IPS-15b (cell line): ENCODE measurements around the gene ENTPD8.
A peak's percentile ranks its signal among the peaks of the same experiment; 100 is the strongest.

Experiments
- H3K27me3 ChIP-seq: one replicate; pipeline ENCODE4 v1.6.1; 2013; ENCODE audit warnings: low read length; ENCODE audit not compliant: control insufficient read depth, insufficient read depth
- H3K36me3 ChIP-seq: one replicate; pipeline ENCODE4 v1.6.1; 2013; ENCODE audit warnings: low read length; ENCODE audit not compliant: control insufficient read depth, insufficient read depth
- H3K4me1 ChIP-seq: one replicate; pipeline ENCODE4 v1.6.1; 2013; ENCODE audit warnings: mild to moderate bottlenecking, low read length; ENCODE audit not compliant: control insufficient read depth, insufficient read depth
- H3K4me3 ChIP-seq: one replicate; pipeline ENCODE4 v1.5.1; 2013; ENCODE audit warnings: low read depth, low read length
- H3K9ac ChIP-seq: one replicate; pipeline ENCODE4 v1.6.1; 2013; ENCODE audit warnings: low read depth, mild to moderate bottlenecking, low read length
- H3K9me3 ChIP-seq: one replicate; pipeline ENCODE4 v1.6.1; 2013; ENCODE audit warnings: mild to moderate bottlenecking, low read length; ENCODE audit not compliant: control insufficient read depth, insufficient read depth

ENTPD8 gene, protein sequence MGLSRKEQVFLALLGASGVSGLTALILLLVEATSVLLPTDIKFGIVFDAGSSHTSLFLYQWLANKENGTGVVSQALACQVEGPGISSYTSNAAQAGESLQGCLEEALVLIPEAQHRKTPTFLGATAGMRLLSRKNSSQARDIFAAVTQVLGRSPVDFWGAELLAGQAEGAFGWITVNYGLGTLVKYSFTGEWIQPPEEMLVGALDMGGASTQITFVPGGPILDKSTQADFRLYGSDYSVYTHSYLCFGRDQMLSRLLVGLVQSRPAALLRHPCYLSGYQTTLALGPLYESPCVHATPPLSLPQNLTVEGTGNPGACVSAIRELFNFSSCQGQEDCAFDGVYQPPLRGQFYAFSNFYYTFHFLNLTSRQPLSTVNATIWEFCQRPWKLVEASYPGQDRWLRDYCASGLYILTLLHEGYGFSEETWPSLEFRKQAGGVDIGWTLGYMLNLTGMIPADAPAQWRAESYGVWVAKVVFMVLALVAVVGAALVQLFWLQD

DNA sequence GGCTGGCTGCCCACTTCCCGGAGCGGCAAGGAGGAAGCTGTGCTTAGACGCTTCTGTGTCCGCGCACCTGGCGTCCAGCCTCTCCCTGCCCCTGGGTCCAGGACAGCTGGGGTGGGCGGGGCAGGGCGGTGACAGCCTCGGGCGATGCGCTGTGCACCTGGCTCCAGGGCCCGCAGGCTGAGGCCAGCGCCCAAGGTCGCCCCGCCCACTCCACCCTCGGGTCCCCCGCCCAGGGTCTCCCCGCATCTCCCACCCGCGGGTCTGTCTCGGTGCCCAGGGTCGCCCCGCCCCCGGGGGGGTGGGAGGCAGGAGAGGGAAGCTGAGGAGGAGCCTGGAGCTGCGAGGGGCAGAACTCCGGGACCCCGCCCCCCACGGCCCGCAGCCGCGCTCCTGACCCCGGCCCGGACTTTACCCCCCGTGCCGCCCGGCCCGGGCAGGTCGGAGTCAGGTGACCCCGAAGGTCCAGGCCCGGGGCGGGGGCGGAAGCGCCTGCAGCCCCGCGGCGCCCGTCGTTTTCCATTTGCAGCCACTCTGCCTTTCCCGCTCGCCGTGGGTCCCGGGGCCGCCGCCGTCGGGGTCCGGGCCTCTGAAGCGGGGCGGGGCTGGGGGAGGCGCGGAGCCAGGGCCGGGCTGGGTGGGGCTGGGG lies at the start of gene ENTPD8:
Gene ENTPD8, minus strand, starts transcription at position 69 of the 646 bp plus-strand sequence. CDS start 3,072 bp downstream, outside the sequence.
- Histone ChIP-seq H3K4me3 (peak within 1 kb of the TSS; percentile 32), H3K36me3 (no peaks in the 10 kb centered on the region), H3K9me3 (no peaks in the 10 kb centered on the region), H3K4me1 (peaks cover 3% of the 10 kb centered on the region), H3K27me3 (no peaks in the 10 kb centered on the region), H3K9ac (no peak within 1 kb of the TSS)

DNA sequence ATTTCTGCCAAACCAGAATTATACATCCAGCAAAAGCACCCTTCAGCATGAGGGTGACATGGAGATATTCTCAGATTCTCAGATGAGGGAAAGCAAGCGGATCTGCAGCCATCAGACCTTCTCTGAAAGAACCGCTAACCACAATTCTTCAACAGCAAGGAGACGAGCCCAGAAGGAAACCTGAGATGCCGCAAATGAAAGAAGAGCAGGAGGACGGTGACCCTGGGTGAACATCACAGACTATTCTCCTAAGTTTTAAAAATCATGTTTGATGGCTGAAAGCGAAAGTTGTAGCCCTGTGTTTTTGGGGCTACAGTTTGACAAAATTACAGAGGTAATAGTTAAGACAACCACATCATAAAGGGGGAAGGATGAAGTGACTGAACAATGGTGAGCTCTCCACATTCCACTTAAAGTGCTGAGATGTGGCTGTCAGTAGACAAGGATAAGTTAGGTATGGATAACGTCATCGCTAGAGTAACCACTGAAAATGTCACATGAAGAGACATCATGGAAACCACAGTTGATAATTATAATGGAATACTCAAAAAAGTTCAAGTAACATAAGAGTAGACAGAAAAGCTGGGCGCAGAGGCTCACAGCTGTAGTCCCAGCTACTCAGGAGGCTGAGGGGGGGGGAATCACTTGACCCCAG lies 49.5 kb upstream of the ENTPD8 start:
- no peaks in the 10 kb centered on the region for H3K27me3 ChIP-seq
- H3K36me3 ChIP-seq = no peaks in the 10 kb centered on the region
- H3K9me3 ChIP-seq = no peaks in the 10 kb centered on the region
- no peak overlapping the region for H3K9ac ChIP-seq
- H3K4me1 ChIP-seq = no peaks in the 10 kb centered on the region
- H3K4me3 ChIP-seq = no peak overlapping the region

DNA sequence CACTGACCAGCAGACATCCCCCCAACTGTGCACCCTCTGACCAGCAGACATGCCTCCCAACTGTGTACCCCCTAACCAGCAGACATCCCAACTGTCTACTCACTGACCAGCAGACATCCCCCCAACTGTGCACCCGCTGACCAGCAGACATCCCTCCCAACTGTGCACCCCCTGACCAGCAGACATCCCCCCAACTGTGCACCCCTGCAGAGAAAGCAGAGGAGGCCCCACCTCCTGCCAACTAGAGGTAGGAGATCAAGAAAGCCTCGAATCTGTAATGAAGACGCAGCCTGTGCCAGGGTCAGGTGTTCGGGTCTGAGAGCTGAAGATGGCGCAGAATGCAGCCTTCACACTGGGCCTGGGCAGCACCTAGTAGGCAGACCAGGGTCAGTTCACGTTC lies 47.7 kb upstream of the ENTPD8 start:
- Histone ChIP-seq H3K4me1 (no peaks in the 10 kb centered on the region), H3K27me3 (no peaks in the 10 kb centered on the region), H3K9me3 (no peaks in the 10 kb centered on the region), H3K36me3 (no peaks in the 10 kb centered on the region), H3K4me3 (no peak overlapping the region), H3K9ac (no peak overlapping the region)

DNA sequence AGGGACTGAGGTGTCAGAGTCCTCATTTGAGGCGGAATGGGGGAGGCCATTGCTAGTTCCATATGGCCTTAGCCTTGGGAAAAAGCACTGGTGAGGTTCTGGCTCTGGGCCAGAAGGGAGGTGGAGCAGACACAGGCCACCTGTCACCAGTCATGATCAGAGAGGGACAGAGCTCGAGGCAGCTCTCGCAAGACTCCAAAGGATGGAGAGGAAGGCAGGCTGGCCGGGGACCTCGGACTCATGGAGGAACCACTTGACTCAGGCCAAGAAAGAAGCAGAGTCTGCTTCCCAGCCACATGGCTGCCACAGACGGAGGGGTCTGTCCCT lies 47.1 kb upstream of the ENTPD8 start:
- Histone ChIP-seq H3K4me1 (no peaks in the 10 kb centered on the region), H3K4me3 (no peak overlapping the region), H3K27me3 (no peaks in the 10 kb centered on the region), H3K36me3 (no peaks in the 10 kb centered on the region), H3K9ac (no peak overlapping the region), H3K9me3 (no peaks in the 10 kb centered on the region)

DNA sequence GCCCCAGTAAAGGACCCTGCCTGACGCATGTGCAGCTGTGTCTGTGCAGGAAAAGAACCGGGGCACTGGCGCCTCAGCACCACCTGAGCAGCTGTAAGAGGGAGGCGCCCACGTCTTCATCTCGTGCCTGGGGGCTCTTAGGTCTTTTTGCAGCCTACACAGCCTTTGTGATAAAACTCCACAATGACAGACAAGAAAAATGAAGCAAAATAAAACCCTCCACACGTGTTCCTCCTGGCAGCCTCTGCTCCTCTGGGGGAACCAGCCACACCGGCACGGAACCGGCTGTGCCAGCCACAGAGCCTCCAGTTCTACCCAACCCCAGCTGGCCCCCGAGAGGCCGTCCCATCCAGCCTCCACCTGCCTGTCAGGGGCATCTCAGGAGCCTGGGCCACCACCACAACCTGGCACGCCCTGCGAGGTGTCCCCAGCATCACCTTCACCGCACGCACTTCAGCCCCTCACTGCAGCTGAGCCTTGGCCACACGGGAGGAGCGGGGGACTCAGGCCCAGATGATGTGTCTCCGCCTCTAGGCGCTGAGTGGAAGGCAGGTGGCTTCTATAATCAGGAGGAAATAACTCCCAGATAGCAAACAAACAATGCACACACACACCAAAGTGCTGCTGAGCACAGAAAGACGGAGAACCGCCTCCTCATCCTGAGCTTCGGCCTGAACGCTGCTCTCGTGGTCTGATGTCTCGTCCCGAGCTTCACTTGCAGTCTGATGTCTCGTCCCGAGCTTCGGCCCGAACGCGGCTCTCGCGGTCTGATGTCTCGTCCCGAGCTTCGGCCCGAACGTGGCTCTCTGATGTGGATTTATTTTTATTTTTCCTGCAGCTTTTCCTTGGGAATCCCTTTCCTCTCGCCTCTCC lies 46.5 kb upstream of the ENTPD8 start:
- H3K4me1 ChIP-seq = no peaks in the 10 kb centered on the region
- no peak overlapping the region for H3K4me3 ChIP-seq

DNA sequence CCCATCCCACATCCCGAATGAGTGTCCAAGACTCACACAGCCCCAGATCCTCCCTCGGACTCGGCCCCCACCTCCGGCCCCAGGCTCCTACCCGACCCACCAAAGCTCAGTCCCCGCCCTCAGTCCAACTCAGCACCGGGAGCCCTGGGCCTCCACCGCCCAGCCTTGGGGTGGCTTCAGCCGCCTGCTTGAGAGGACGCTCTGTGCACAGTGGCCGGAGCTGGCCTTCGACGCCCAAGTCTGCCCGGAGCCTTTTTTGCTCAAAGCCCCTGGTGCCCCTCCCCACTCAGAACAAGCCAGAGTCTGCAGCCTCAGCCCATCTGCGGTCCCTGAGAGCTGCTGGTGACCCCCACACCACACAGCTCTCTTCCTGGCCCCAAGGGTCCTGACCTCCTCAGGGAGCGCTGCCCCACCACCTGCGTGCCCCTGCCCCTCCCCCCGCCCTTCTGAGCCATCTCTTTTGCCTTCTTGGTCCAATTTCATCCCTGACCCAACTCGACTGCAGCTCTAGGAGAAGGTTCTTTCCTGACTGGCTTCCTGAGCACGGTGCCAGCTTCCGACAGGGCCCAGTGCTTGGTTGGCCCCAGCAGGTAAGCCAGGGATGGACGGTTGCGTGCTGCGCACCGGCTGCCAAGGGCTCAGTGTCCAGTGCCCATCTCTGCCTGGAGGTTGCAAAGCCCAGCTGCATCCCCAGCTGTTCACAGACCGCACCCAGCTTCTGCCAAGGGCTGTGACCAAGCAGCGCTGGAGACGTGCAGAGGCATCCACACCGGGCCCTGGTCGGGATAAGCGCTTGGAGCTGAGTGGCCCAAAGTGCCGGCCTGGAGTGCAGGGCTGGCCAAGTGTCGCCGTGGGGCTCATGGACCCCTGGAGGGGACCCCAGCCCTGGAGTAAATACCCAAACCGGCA lies 45.6 kb upstream of the ENTPD8 start:
- Histone ChIP-seq H3K27me3 (no peaks in the 10 kb centered on the region), H3K9ac (no peak overlapping the region), H3K9me3 (no peaks in the 10 kb centered on the region), H3K4me1 (no peaks in the 10 kb centered on the region), H3K4me3 (no peak overlapping the region), H3K36me3 (no peaks in the 10 kb centered on the region)

More for the DNA sequence above, 46.5 kb upstream of the ENTPD8 start:
- no peak overlapping the region for H3K9ac ChIP-seq
- H3K36me3 ChIP-seq = no peaks in the 10 kb centered on the region
- H3K9me3 ChIP-seq = no peaks in the 10 kb centered on the region
- H3K27me3 ChIP-seq = no peaks in the 10 kb centered on the region

DNA sequence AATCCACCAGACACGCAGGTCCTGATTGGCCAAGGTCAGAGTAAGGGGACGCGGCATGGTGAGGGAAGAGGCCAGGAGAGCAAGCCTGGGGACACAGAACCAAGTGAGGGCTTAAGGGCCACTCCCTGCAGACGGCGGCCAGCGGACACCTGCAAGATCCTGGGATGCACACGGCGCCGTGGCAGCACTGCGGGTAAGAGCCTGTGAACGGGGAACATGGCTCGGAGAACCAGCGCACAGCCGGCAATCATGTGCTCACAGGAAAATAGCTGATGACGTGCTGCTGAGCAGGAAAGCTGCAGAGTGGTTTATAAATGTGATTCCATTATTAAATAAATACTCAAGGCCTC lies 45.0 kb upstream of the ENTPD8 start:
- Histone ChIP-seq H3K36me3 (no peaks in the 10 kb centered on the region), H3K27me3 (no peaks in the 10 kb centered on the region), H3K9me3 (no peaks in the 10 kb centered on the region), H3K9ac (no peak overlapping the region), H3K4me1 (no peaks in the 10 kb centered on the region), H3K4me3 (no peak overlapping the region)

DNA sequence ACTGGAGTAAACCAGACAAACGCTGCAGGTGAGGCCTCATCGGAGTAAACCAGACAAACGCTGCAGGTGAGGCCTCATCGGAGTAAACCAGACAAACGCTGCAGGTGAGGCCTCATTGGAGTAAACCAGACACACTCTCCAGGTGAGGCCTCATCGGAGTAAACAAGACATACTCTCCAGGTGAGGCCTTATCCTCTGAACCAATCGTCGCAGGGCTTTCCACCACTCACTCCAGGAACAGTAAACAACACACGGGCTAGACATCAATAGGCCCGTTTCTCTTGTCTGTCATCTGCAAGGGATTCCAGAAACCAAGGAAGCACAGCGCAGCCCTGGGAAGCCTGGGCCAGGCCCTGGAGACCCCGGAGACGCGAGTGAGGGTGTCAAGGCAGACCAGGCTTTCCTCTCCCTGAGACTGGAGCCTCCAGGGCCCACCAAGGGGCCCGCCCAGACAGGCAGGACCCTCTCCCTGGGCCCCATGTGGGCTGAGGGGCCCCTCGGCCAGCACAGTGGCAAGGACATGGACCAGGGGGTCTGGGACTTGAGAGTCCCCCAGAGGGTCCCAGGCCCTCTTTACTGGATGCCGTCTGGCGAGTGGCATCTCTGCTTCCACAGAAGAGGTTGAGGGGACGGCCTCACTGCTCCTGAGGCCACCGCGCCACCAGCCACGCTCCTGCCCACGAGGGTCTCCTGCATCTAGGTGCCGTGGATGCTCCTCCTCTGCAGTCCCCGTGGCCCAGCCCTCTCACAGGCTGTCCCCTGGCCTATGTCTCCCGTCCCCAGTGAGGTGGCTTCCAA lies 44.4 kb upstream of the ENTPD8 start:
- no peaks in the 10 kb centered on the region for H3K9me3 ChIP-seq
- no peaks in the 10 kb centered on the region for H3K36me3 ChIP-seq
- no peaks in the 10 kb centered on the region for H3K4me1 ChIP-seq
- H3K9ac ChIP-seq = no peak overlapping the region
- no peaks in the 10 kb centered on the region for H3K27me3 ChIP-seq
- H3K4me3 ChIP-seq = no peak overlapping the region

DNA sequence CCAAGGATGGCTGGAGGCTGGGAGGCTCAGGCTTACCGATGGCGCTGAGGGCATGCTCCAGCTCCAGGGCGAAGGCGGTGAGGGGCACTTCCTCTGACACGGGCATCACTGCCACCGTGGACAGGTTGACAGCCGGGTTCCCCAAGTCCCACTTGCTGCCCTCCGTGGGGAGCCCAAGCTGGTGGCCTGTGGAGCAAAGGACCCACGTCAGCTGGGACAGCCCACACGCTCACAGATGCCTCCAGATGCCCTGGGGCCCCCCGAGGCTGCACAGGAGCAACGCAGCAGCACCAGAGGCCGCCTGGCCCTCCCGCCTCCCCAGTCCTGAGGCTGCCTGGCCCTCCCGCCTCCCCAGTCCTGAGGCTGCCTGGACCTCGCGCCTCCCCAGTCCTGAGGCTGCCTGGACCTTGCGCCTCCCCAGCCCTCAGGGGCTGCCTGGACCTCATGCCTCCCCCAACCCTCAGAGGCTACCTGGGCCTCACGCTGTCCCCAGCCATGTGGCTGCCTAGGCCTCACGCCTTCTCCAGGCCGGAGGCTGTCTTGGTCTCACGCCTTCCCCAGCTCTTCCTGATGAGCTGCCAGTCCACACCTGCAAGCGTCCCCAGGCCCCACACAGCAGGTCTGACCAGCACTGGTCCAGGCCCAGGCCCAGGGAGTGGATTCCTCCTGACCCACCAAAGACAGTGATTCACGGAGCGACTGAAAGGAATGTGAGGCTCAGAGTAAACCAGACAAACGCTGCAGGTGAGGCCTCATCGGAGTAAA lies 43.6 kb upstream of the ENTPD8 start:
- Histone ChIP-seq H3K9me3 (no peaks in the 10 kb centered on the region), H3K4me1 (no peaks in the 10 kb centered on the region), H3K4me3 (no peak overlapping the region), H3K27me3 (no peaks in the 10 kb centered on the region), H3K9ac (no peak overlapping the region), H3K36me3 (no peaks in the 10 kb centered on the region)
